RWPE2 (cell line): Measurements from ENCODE around the gene KCNE3.

Experiments
- ATAC-seq: fragments of 200-7000 bp; cut with Tn5 transposase; 3 replicates; pipeline ENCODE4 v1.9.1; 2021; ENCODE audit warnings: low read depth
- DNase-seq: peaks from one replicate; pipeline ENCODE4 v3.0.0-alpha.2; 2020; ENCODE audit warnings: low spot score
- H3K27ac ChIP-seq: fragments of 450-650 bp; 2 replicates; pipeline ENCODE4 v1.5.1; 2017; ENCODE audit warnings: mild to moderate bottlenecking; ENCODE audit not compliant: poor library complexity, severe bottlenecking
- H3K27me3 ChIP-seq: fragments of 250-450 bp; sonication (Bioruptor Pico); 2 replicates; pipeline ENCODE4 v1.5.1; 2021; ENCODE audit warnings: mild to moderate bottlenecking, moderate library complexity; ENCODE audit not compliant: insufficient read depth, poor library complexity, severe bottlenecking
- H3K36me3 ChIP-seq: fragments of 250-450 bp; sonication (Bioruptor Pico); 2 replicates; pipeline ENCODE4 v1.5.1; 2020; ENCODE audit warnings: low read depth, mild to moderate bottlenecking, moderate library complexity
- H3K4me1 ChIP-seq: fragments of 250-450 bp; sonication (Bioruptor Pico); 2 replicates; pipeline ENCODE4 v1.5.1; 2021; ENCODE audit warnings: mild to moderate bottlenecking, moderate library complexity; ENCODE audit not compliant: insufficient read depth, poor library complexity, severe bottlenecking
- H3K4me3 ChIP-seq: fragments of 250-450 bp; sonication (Bioruptor Pico); 2 replicates; pipeline ENCODE4 v1.5.1; 2021; ENCODE audit warnings: mild to moderate bottlenecking, moderate library complexity; ENCODE audit not compliant: severe bottlenecking
- H3K9me3 ChIP-seq: fragments of 250-450 bp; sonication (Bioruptor Pico); 2 replicates; pipeline ENCODE4 v1.5.1; 2021; ENCODE audit warnings: mild to moderate bottlenecking, moderate library complexity; ENCODE audit not compliant: severe bottlenecking
- TF ChIP-seq, protein P1 (sequence below): fragments of 450-650 bp; IDR thresholded peaks from one replicate; pipeline ENCODE4 v1.5.1; 2017; ENCODE audit warnings: mild to moderate bottlenecking, moderate library complexity; ENCODE audit not compliant: poor library complexity, severe bottlenecking

Gene KCNE3

DNA sequence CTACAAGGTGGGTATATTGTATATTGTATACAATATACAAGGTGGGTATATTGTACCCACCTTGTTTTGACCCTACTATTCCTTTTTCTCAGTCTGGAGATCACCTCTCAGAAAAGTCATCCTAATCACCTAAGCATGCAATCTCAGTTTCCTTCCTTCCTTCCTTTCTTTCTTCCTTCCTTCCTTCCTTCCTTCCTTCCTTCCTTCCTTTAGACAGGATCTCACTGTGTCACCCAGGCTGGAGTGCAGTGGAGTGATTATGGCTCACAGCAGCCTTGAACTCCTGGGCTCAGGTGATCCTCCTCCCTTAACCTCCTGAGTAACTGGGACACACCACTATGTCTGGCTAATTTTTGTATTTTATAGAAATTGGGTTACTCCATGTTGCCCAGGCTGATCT is 1.2 kb upstream of the KCNE3 start:
- TF ChIP-seq, protein P1, sequence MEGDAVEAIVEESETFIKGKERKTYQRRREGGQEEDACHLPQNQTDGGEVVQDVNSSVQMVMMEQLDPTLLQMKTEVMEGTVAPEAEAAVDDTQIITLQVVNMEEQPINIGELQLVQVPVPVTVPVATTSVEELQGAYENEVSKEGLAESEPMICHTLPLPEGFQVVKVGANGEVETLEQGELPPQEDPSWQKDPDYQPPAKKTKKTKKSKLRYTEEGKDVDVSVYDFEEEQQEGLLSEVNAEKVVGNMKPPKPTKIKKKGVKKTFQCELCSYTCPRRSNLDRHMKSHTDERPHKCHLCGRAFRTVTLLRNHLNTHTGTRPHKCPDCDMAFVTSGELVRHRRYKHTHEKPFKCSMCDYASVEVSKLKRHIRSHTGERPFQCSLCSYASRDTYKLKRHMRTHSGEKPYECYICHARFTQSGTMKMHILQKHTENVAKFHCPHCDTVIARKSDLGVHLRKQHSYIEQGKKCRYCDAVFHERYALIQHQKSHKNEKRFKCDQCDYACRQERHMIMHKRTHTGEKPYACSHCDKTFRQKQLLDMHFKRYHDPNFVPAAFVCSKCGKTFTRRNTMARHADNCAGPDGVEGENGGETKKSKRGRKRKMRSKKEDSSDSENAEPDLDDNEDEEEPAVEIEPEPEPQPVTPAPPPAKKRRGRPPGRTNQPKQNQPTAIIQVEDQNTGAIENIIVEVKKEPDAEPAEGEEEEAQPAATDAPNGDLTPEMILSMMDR, result no peak
- no peaks in the 10 kb centered on the region for H3K27me3 ChIP-seq
- H3K27ac ChIP-seq, result no peak overlapping the region
- H3K36me3 ChIP-seq, result no peaks in the 10 kb centered on the region
- no peaks in the 10 kb centered on the region for H3K4me1 ChIP-seq
- ATAC-seq, result no peak
- no peak for DNase-seq
- H3K9me3 ChIP-seq, result no peaks in the 10 kb centered on the region
- H3K4me3 ChIP-seq, result no peak overlapping the region

DNA sequence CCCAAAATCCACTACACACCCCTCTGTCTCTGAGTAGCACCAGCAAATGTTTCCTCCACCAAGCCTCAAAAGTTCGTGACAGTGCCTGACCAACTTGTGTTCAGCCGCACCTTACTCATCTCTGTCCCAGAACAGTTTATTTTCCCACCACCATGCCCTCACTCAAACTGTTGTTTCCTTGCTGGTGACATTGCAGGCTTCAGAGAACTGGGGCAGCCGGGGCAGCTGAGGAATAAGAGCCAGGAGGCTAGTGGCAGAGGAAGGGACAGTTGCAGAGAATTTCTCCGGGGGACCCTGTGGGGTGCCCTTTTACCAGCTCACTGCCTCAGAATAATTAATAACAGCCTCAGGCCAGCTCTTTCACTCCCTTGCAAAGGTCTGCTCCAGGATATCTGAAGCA is 709 bp upstream of the KCNE3 start:
- Histone ChIP-seq H3K36me3 (no peaks in the 10 kb centered on the region), H3K4me1 (no peaks in the 10 kb centered on the region), H3K9me3 (no peaks in the 10 kb centered on the region), H3K4me3 (no peak overlapping the region), H3K27ac (no peak overlapping the region), H3K27me3 (no peaks in the 10 kb centered on the region)
- ATAC-seq (no peak), DNase-seq (no peak)
- TF ChIP-seq, protein P1, result no peak

DNA sequence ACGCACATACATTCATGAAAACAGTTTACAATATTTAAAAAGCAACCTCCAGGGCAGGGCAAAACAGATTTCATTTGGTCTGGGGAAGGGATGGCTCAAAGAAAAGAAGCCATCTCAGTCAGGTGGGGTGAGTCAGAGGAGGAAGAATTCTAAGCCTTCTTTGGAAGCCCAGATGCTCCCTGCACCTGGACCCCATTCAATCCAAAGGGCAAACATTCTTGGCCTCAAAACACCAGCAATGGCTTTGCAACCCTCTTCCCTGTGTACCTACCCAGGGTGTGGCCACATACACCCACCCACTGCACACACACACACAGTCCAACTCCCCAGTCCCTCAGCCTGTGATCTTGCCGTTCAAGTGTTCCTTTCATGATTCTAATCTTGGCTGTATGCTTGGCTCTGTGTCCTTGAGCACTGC is 2.0 kb downstream of the KCNE3 start:
- H3K27ac ChIP-seq, result no peak overlapping the region
- ATAC-seq (peak; percentile 58), DNase-seq (no peak)
- no peak overlapping the region for H3K4me3 ChIP-seq
- H3K4me1 ChIP-seq, result no peaks in the 10 kb centered on the region
- no peaks in the 10 kb centered on the region for H3K36me3 ChIP-seq
- no peaks in the 10 kb centered on the region for H3K9me3 ChIP-seq
- no peaks in the 10 kb centered on the region for H3K27me3 ChIP-seq
- TF ChIP-seq, protein P1, result no peak

DNA sequence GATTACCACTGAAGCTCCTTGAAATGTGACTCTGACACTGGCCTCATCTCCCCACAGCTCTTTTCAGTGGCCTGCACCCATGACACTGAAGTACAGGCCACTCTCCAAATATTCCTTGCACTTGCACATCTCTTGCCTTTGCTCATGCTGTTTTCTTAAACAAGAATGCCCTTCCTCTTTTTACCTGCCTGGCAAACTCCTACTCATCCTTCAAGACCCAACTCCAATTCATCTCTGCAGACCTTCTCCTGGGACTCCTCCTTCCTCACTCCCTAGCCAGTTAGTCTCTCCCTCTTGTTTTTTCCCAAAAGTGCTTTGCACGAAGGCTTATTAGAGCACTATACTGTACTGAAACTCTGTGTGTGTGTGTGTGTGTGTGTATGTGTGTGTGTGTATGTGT is 2.6 kb downstream of the KCNE3 start:
- no peak for DNase-seq
- Histone ChIP-seq H3K4me1 (no peaks in the 10 kb centered on the region), H3K27me3 (no peaks in the 10 kb centered on the region), H3K4me3 (no peak overlapping the region), H3K36me3 (no peaks in the 10 kb centered on the region), H3K9me3 (no peaks in the 10 kb centered on the region), H3K27ac (no peak overlapping the region)
- no peak for ATAC-seq
- TF ChIP-seq, protein P1, result no peak

DNA sequence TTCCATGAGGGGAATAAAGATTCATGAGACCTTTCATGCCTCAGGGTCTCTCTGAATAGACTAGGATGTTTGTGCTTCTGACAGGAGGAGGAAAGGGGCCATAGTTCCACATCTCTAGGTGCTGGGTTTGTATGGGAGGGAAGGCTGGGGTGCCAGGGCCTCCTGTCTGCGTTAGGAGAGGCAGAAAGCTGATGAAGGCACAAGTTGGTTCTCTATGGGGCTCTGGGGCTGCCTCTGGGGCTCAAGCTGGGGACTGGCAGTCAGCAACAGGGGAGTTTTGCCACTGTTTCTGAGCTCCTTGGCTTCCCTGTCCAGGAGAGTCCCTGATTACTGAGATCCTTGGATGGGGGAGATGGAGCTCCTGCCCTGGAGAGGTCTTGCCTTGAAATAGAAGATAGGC is 4.1 kb downstream of the KCNE3 start:
- ATAC-seq, result no peak
- Histone ChIP-seq H3K4me3 (no peak overlapping the region), H3K9me3 (no peaks in the 10 kb centered on the region), H3K4me1 (no peaks in the 10 kb centered on the region), H3K27me3 (no peaks in the 10 kb centered on the region), H3K27ac (no peak overlapping the region), H3K36me3 (no peaks in the 10 kb centered on the region)
- no peak for DNase-seq
- TF ChIP-seq, protein P1, result no peak
